Measurements from ENCODE around the gene EEPD1. TPM values are rescaled to one million over a fixed set of nuclear protein-coding genes. Genes with fewer than 3 reads are reported as not detected.
A peak's percentile ranks its signal among the peaks of the same experiment; 100 is the strongest.

EEPD1 gene
- total RNA-seq, 2 experiments from 2014 or later: 1.3 TPM

DNA sequence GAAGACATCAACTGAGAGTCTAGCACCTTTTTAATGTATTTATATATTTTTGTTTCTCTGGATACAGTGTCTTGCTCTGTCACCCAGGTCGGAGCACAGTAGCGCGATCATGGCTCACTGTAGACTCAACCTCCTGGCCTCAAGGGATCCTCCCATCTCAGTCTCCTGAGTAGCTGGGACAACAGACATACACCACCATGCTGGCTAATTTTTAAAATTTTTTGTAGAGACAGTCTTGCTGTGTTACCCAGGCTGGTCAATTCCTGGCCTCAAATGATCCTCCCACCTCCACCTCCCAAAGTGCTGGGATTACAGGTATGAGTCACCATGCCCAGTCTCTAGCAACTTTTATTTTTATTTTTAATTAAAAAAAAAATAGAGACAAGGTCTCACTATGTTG is 185.2 kb downstream of the EEPD1 start:
- H3K27ac Mint-ChIP-seq: no peak overlapping the region
- ATAC-seq (no peak), DNase-seq (no peak)
- ChIA-PET CTCF (interaction anchor here (0.9 to 1.0 kb wide), 2 partner anchors 13 to 19 kb away, joined by 3 to 4 read pairs; no protein-coding TSS in a partner anchor), POLR2A (no interaction called here)
- H3K9me3 Mint-ChIP-seq (ENCODE audit: low read depth): no peaks in the 10 kb centered on the region
- peaks cover 2% of the 10 kb centered on the region for H3K36me3 Mint-ChIP-seq (ENCODE audit: low read depth)
- intact Hi-C loops (cut with DNase I, micrococcal nuclease): no loop called here
- no peaks in the 10 kb centered on the region for H3K27me3 Mint-ChIP-seq
- no peak overlapping the region for H3K4me3 Mint-ChIP-seq
- H3K4me1 Mint-ChIP-seq: no peaks in the 10 kb centered on the region

DNA sequence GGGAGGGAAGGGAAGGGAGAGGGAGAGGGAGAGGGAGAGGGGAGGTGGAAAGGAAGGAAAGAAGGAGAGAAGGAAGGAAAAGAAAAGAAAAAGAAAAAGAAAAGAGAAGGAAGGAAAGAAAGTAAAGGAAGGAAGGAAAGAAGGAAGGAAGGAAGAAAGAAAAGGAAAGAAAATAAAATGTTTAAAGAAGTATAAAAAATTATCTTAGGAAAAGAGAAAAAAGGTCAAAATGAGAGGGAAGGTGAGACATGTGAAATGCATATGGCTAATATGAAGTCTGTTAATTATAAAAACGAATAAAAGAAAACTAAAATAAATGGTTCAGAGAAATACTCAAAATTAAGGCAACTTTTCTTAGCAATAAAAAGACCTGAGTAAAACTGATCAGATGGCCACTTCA is 190.5 kb downstream of the EEPD1 start:
- Mint-ChIP-seq H3K4me1 (no peaks in the 10 kb centered on the region), H3K27ac (no peak overlapping the region), H3K27me3 (no peaks in the 10 kb centered on the region), H3K9me3 (ENCODE audit: low read depth) (no peaks in the 10 kb centered on the region), H3K36me3 (ENCODE audit: low read depth) (no peaks in the 10 kb centered on the region), H3K4me3 (no peak overlapping the region)
- ChIA-PET POLR2A (no interaction called here), CTCF (interaction anchor here (1.0 kb wide), 1 partner anchor 24 kb away, joined by 4 read pairs; no protein-coding TSS in a partner anchor)
- DNase-seq: no peak
- no peak for ATAC-seq
- intact Hi-C loops (cut with DNase I, micrococcal nuclease): no loop called here

DNA sequence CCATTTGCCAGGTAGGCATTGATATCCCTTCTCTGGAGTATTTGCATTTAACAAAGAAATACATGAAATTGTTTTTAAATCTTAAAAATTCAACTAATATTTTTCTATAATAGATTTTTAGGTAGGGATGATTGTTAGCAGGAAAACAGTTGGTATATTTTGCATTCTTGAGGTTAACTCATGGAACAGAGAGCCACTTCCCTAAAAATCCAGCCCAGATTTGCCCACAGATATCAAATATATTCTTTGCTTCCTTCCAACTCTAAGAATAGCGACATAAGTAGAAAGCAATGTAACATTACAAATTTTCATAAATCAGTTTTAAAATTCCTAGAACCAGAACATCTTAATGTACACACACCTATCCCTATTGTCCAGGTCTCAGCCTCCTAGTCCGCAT is 191.6 kb downstream of the EEPD1 start:
- no peak for ATAC-seq
- no peaks in the 10 kb centered on the region for H3K4me1 Mint-ChIP-seq
- intact Hi-C loops (cut with DNase I, micrococcal nuclease): no loop called here
- no peak overlapping the region for H3K27ac Mint-ChIP-seq
- no peaks in the 10 kb centered on the region for H3K36me3 Mint-ChIP-seq (ENCODE audit: low read depth)
- H3K4me3 Mint-ChIP-seq: no peak overlapping the region
- DNase-seq: no peak
- ChIA-PET POLR2A (no interaction called here), CTCF (no interaction called here)
- no peaks in the 10 kb centered on the region for H3K27me3 Mint-ChIP-seq
- H3K9me3 Mint-ChIP-seq (ENCODE audit: low read depth): no peaks in the 10 kb centered on the region

DNA sequence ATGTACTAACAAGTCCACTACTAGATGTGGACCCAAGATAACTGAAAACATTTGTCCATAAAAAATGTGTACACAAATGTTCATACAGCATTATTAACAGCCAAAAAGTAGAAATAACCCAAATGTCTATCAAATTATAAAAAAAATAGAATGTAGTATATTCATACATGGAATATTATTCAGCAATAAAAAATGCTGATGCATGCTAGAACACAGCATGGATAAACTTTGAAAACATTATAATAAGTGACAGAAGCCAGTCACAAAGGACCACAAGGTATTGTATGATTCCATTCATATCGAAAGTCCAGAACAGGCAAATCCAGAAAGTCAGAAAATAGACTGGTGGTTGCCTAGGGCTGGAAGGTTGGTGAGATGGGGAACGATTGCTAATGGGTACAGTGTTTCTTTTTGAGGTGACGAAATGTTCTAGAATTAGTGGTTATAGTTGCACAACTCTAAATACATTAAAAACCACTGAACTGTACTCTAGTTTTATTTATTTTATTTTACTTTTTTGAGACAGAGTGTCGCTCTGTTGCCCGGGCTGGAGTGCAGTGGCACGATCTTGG is 193.3 kb downstream of the EEPD1 start:
- no peaks in the 10 kb centered on the region for H3K9me3 Mint-ChIP-seq (ENCODE audit: low read depth)
- DNase-seq (peak; percentile 10), ATAC-seq (peak; percentile 44)
- intact Hi-C loops (cut with DNase I, micrococcal nuclease): no loop called here
- H3K27me3 Mint-ChIP-seq: no peaks in the 10 kb centered on the region
- no peaks in the 10 kb centered on the region for H3K4me1 Mint-ChIP-seq
- CTCF ChIA-PET: no interaction called here
- no peaks in the 10 kb centered on the region for H3K36me3 Mint-ChIP-seq (ENCODE audit: low read depth)
- H3K4me3 Mint-ChIP-seq: no peak overlapping the region
- no peak overlapping the region for H3K27ac Mint-ChIP-seq
- POLR2A ChIA-PET: no interaction called here

DNA sequence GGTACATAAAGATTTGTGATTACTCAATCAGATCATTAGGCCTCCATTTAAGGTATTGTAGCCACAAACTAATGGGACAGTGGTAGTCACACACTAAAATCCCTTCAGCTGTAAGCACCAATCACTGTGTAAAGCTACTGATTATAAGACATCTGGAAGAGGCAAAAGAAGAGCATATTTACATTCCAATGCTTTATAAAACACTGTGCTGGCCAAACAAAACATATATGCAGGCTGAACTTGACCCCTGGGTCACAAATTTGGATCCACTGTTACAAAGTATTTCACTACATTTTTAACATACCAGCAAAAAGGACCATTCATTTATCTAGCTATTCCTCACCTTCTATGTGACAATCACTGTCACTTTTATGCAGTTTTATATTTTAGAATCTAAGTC is 195.2 kb downstream of the EEPD1 start:
- Mint-ChIP-seq H3K4me1 (no peaks in the 10 kb centered on the region), H3K27ac (no peak overlapping the region), H3K9me3 (ENCODE audit: low read depth) (no peaks in the 10 kb centered on the region), H3K36me3 (ENCODE audit: low read depth) (no peaks in the 10 kb centered on the region), H3K27me3 (no peaks in the 10 kb centered on the region), H3K4me3 (no peak overlapping the region)
- ATAC-seq (no peak), DNase-seq (no peak)
- POLR2A ChIA-PET: no interaction called here
- CTCF ChIA-PET: interaction anchor here (0.7 to 0.9 kb wide), 3 partner anchors 14 to 162 kb away, joined by 3 read pairs; no protein-coding TSS in a partner anchor
- intact Hi-C loops (cut with DNase I, micrococcal nuclease): no loop called here

DNA sequence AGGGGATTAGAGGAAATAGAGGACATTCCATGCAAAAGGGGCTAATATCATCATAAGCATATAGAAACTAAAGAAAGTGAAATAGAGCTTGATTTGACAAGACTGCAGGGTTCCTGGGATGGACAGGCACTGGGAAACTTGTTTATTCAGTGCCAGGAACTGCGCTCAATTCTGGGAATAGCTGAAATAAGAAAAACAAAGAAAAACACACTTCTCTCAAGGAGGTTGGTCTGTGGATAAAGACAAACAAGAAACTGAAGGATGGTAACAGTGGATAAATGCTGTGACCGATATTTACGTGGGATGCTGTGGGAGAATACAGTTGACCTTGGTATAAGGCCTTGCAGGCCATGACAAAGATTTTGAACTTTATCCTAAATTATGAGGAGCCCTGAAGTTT is 195.7 kb downstream of the EEPD1 start:
- ChIA-PET CTCF (interaction anchor here (0.7 to 0.9 kb wide), 2 partner anchors 30 to 162 kb away, joined by 3 read pairs; no protein-coding TSS in a partner anchor), POLR2A (no interaction called here)
- ATAC-seq: no peak
- intact Hi-C loops (cut with DNase I, micrococcal nuclease): no loop called here
- Mint-ChIP-seq H3K27ac (no peak overlapping the region), H3K27me3 (no peaks in the 10 kb centered on the region), H3K36me3 (ENCODE audit: low read depth) (no peaks in the 10 kb centered on the region), H3K4me1 (no peaks in the 10 kb centered on the region), H3K4me3 (no peak overlapping the region), H3K9me3 (ENCODE audit: low read depth) (no peaks in the 10 kb centered on the region)
- no peak for DNase-seq

DNA sequence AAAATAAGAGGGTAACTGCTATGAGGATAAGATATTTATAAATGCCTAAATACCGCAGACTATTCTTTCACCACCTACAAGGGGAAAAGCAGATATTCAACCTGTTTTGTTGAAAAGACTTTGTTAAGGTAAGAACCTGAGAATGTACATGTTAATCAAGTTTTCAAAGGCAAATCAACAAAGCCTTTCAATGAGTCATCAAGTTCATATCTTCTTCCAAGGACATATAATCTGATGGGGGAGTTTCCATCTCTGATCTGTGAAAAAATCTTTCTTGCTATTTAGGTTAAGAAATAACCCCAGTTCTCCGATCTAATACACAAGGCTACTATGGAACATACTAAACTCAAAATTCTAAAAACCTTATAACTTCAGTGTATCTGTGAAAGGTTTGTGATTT is 196.6 kb downstream of the EEPD1 start:
- CTCF ChIA-PET: interaction anchor here (0.6 to 1.0 kb wide), 2 partner anchors 18 to 129 kb away, joined by 3 to 4 read pairs; no protein-coding TSS in a partner anchor
- no peaks in the 10 kb centered on the region for H3K36me3 Mint-ChIP-seq (ENCODE audit: low read depth)

More for the DNA sequence above, 196.6 kb downstream of the EEPD1 start:
- H3K27me3 Mint-ChIP-seq: no peaks in the 10 kb centered on the region
- no peak overlapping the region for H3K27ac Mint-ChIP-seq
- ATAC-seq: no peak
- H3K4me3 Mint-ChIP-seq: no peak overlapping the region
- intact Hi-C loops (cut with DNase I, micrococcal nuclease): no loop called here
- no peaks in the 10 kb centered on the region for H3K9me3 Mint-ChIP-seq (ENCODE audit: low read depth)
- POLR2A ChIA-PET: no interaction called here
- DNase-seq: no peak
- no peaks in the 10 kb centered on the region for H3K4me1 Mint-ChIP-seq

Other genes starting within 250 kb of the EEPD1 start
- gene ANLN, start 236.6 kb downstream of the EEPD1 start, total RNA-seq: 10 to 100 TPM; 52.5 to 58.3 TPM